HG02759 (cell line): ENCODE results near the gene MAML2.

Experiments used
- ATAC-seq: cut with Tn5 transposase; IDR thresholded peaks from one replicate; pipeline ENCODE4 v1.9.1; 2021; ENCODE audit warnings: mild to moderate bottlenecking, moderate library complexity; ENCODE audit not compliant: unreplicated experiment

MAML2 gene

GRCh38 chr11:95931916-95932315 is 411.1 kb downstream of the MAML2 start:
- no peak for ATAC-seq

GRCh38 chr11:95930948-95931347 is 412.0 kb downstream of the MAML2 start:
- no peak for ATAC-seq

- no peak for ATAC-seq
Observed at GRCh38 chr11:95926726-95927125, 416.3 kb downstream of the MAML2 start.
